GM20000 (cell line): ENCODE measurements around the gene PCGF3.

Source experiments
- DNase-seq: peaks from one replicate; pipeline ENCODE4 v3.0.0; 2012; ENCODE audit warnings: low spot score
- TF ChIP-seq, protein P1 (sequence below): IDR thresholded peaks from 2 replicates; pipeline ENCODE4 v1.5.1; 2012; ENCODE audit warnings: mild to moderate bottlenecking, control low read depth; ENCODE audit errors: extremely low read depth, missing control alignments

PCGF3 gene

DNA sequence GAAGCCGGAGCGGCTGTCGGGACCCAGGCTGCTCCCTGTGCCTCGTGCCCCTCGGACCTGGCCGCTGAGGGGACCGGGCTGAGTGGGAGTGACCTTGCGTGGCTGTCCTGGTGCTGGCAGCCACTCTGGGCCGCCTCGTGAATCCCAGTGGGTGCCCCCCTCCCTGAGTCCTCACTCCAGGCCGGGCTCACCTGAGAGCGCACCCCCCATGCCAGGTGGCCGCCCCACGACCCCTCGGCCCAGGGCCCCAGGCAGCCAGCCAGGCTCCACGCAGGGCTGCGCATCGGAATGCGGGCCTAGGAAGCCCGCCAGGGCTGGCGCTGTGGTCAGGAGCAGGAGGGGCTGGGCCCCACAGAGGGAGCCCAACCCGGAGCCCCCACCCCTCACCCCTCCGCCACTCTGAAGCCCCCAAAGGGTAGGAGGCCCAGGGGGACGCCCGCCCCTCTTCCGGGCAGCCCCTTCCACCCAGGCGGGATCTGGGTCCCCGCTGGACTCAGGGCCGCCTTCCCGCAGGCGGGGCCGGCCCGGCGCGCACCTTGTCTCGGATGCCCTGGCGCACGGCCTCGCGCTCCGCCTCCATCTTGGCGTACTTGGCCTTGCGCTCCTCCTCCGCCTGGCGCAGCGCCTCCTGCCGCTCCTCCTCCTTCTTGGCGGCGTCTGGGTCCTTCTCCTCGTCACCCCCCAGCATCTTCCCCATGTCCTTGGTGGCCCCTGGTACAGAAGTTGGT, 86.4 kb downstream of the PCGF3 start:
- TF ChIP-seq, protein P1, sequence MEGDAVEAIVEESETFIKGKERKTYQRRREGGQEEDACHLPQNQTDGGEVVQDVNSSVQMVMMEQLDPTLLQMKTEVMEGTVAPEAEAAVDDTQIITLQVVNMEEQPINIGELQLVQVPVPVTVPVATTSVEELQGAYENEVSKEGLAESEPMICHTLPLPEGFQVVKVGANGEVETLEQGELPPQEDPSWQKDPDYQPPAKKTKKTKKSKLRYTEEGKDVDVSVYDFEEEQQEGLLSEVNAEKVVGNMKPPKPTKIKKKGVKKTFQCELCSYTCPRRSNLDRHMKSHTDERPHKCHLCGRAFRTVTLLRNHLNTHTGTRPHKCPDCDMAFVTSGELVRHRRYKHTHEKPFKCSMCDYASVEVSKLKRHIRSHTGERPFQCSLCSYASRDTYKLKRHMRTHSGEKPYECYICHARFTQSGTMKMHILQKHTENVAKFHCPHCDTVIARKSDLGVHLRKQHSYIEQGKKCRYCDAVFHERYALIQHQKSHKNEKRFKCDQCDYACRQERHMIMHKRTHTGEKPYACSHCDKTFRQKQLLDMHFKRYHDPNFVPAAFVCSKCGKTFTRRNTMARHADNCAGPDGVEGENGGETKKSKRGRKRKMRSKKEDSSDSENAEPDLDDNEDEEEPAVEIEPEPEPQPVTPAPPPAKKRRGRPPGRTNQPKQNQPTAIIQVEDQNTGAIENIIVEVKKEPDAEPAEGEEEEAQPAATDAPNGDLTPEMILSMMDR = no peak
- peak; percentile 51 for DNase-seq

DNA sequence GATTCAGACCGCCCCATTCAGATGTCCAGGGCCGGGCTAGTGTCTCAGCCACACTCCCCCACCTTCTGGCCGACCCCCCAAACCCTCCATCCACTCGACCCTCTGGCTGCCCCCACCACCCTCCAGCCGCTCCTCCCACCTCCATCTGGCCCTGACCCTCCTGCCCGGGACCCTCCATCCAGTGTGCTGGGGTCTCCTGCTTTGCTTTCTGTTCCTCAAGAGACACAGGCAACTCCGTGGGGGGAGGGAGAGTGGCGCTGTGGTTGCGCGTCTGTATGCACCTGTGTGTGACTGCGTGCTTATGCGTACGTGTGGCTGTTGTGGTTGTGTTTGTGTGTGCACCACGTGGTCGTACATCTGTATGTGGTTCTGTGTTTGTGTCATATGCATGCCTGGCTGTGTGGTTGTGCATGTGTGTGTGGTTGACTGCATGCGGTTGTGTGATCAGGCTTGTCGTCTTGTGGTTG, 87.0 kb downstream of the PCGF3 start:
- no peak for DNase-seq
- TF ChIP-seq, protein P1 = no peak

DNA sequence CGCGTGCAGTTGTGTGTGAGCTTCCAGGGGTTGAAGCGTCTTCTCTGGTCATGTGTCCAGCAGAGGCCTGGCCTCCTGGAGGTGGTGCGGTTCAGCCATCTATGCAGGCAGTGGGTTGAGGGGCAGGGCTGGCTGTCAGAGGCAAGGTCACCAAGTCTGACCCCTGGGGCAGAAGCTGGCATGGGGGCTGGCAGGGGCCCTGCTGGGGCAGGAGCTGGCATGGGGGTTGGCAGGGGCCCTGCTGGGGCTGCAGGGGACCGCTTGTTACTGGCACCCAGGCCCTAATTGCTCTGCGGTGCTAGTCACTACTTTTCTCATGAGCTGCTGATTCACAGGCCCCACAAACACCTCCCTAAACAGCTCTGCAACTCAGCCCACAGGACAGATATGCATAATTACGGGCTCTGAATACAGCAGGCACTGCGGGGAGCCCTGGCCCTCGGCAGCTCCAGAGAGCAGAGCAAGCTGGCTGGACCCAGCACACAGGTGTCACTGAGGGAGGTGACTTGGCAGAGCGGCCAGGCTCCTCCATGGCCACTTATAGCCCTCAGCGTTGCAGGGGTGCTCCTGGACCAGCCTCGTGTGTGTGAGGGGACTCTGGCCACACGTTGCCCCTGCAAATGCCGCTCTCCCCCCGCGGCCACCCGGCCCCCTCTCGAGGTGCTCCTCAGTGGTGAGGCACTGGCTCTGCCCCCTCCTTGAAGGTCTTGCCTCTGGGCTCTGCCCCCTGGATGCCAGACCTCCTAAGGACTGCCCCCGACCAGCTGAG, 87.6 kb downstream of the PCGF3 start:
- no peak for DNase-seq
- TF ChIP-seq, protein P1 = no peak

DNA sequence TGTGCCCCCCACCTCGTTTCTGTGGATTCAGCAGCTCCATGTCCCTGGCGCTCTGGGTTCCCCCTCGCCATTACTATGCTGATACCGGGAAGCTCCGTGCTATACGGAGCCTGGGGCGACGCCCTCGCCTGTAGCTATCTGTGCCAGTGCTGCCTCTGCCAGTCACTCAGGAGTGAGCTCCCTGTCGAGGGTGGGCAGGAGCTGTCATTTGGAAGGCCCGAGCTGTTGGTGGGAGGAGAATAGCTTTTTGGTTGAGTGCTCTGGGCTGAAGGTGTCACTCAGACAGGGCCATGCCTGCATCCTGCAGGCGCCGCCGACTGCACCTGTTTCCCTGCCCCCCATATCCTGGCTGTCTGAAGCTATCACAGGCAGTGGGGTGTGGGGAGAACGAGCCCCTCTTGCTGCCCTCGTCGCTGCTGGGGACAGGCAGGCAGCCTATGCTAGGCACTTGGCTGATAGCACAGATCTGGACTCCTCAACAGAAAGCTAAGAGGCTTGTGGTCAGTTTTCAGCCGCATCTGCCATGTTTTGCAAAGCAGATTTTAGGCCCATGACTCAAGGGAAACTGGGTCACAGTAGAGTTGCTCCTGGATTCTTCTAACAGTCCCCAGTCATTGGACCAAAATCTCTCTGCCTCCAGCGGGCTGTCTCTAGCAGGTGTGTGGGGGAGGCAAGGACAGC, 88.4 kb downstream of the PCGF3 start:
- TF ChIP-seq, protein P1 = no peak
- no peak for DNase-seq

DNA sequence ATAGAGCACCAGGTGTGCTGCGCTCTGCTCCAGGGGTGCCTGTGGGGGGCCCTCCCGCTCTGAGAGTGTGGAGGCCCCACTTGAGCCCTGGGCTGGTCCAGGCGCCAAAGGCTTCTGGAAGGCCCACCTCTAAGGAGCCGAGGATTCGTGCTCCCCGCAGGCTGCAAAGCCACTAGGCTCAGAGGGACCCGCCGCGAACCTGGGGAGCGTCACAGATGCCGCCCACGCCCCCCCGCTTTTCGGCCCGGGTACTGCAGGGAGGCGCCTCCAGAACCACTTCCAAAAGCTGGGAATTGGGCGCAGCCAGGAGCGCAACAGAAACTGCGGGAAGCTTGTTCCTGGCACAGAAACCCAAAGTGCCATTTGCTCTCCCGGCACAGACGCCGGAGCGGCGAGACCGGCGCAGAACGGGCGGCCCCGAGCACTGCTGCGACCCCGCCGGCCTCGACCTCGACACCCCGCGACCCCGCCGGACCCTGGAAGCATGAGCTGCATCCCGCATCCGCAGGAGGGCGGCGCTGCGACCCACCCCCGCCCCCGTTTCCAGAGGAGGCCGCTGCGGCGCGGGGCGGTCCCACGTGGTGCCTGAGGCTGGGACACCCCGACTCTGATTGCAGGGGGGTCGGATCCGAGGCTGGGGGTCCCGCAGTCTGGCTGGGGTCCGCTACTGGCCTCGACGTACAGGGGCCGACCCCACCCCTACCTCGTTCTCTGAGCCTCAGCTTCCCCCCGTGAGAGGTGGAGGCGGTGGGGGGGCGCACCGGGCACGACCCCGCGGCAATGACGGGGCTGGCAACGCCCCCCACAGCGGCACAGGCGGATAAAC, 89.5 kb downstream of the PCGF3 start:
- DNase-seq = no peak
- TF ChIP-seq, protein P1 = no peak

DNA sequence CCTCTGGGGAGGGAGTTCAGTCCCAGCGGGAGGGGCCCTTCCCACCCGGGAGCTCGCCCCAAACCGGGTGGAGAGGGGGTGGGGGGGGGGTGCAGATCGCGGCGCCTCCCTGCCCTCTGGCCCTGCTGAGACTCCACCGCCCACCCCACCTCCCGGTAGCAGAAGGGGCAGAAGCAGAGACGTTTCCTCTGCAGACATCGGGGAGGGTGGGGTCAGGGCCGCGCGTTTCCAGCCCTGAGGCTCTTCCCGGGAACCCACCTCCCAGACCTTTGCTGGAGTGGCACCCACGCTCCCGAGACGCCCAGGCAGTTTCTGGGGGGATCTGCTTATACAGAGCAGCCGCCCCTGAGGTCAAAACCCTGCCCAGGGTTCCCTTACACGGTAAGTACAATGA, 90.1 kb downstream of the PCGF3 start:
- TF ChIP-seq, protein P1 = no peak
- no peak for DNase-seq
